Ascending aorta (tissue), 2 donors: ENCODE data around the gene COL15A1. TPM values are rescaled to one million over a fixed set of nuclear protein-coding genes. Genes with fewer than 3 reads are reported as not detected.

Experiments
- DNase-seq, 2 donors: peaks; one replicate each; pipeline ENCODE4 v3.0.0-alpha.2; 2019; ENCODE audit warnings: low spot score in 2 of 2
- H3K27ac ChIP-seq, 2 donors: fragments of 200-600 bp; sonication (generic); one replicate each; pipeline ENCODE4 v1.5.1; 2016 to 2017; ENCODE audit warnings: mild to moderate bottlenecking in 1 of 2
- H3K27me3 ChIP-seq: fragments of 200-600 bp; sonication (generic); one replicate; pipeline ENCODE4 v1.5.1; 2017
- H3K36me3 ChIP-seq, 2 donors: fragments of 200-600 bp; sonication (generic); one replicate each; pipeline ENCODE4 v1.5.1; 2016
- H3K4me1 ChIP-seq, 2 donors: fragments of 200-600 bp; sonication (generic); one replicate each; pipeline ENCODE4 v1.5.1; 2016 to 2017; ENCODE audit warnings: mild to moderate bottlenecking in 1 of 2
- H3K4me3 ChIP-seq, 2 donors: fragments of 200-600 bp; sonication (generic); one replicate each; pipeline ENCODE4 v1.5.1; 2016 to 2017; ENCODE audit warnings: mild to moderate bottlenecking in 1 of 2
- H3K9me3 ChIP-seq, 2 donors: fragments of 200-600 bp; sonication (generic); one replicate each; pipeline ENCODE4 v1.5.1; 2016
- intact Hi-C: fragments of 100-400 bp; cut with DNase I; formaldehyde crosslinking; loops from one replicate; pipeline ENCODE4 v1.15.1; 2023
- total RNA-seq: library from RNA; depleted of rRNA; stranded (reverse); fragments of >200 nt; gene quantifications from one replicate; pipeline ENCODE4 v1.1.0, GENCODE V29; 2016
- TF ChIP-seq, protein P1 (sequence below), 3 experiments: fragments of 200-600 bp in 2 of 3; fragments of 450-650 bp in 1 of 3; sonication (generic) in 2 of 3; IDR thresholded peaks; one replicate each; pipeline ENCODE4 v1.5.1; 2016 to 2019; ENCODE audit warnings: antibody characterized with exemption in 3 of 3, mild to moderate bottlenecking in 1 of 3, moderate library complexity in 1 of 3

COL15A1 gene
- total RNA-seq, 1 donor from 2014 or later: 58.6 TPM

DNA sequence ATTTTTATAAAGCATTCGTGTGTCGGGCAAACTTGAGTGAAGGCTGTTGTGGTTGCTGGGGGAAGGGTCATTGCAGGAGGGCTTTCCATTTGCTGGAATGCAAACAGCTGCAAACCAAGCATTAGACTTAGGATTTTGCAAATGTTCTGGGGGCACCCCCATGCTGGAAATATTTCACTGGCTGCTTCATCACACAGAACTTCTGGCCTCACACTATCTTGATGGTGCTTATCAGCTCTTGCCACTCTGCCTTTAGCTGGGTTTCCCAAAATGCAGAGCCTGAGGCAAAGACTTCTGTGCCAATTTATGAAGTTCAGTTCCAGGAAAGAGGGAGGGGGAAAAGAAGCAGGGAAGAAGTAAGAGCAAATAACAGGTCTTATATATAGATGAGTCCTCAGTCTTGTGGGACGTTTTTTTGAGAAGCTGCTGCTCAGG lies 8.6 kb upstream of the COL15A1 start:
- H3K27ac ChIP-seq: no peak overlapping the region
- DNase-seq: no peak

DNA sequence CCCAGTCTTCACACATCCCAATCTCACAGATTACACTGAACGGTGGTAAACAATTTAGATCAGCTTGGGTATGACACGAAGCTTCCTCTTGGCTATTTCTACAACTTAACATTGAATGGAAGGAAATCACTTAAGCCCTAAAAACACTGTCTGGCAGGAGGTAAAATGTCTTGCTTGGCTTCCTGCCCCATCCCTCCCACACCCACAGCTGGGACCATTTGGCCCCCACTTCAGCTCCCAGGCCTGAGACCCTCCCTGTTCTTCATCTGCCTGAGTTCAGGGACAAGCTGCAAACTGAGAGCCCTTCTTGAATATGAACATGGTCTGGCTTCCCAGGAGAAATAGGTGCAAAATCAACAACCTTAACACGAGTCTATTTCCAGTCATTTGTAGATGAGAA lies 3.4 kb upstream of the COL15A1 start:
- no peaks in the 10 kb centered on the region for H3K9me3 ChIP-seq
- TF ChIP-seq, protein P1, sequence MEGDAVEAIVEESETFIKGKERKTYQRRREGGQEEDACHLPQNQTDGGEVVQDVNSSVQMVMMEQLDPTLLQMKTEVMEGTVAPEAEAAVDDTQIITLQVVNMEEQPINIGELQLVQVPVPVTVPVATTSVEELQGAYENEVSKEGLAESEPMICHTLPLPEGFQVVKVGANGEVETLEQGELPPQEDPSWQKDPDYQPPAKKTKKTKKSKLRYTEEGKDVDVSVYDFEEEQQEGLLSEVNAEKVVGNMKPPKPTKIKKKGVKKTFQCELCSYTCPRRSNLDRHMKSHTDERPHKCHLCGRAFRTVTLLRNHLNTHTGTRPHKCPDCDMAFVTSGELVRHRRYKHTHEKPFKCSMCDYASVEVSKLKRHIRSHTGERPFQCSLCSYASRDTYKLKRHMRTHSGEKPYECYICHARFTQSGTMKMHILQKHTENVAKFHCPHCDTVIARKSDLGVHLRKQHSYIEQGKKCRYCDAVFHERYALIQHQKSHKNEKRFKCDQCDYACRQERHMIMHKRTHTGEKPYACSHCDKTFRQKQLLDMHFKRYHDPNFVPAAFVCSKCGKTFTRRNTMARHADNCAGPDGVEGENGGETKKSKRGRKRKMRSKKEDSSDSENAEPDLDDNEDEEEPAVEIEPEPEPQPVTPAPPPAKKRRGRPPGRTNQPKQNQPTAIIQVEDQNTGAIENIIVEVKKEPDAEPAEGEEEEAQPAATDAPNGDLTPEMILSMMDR (IDR thresholded peaks at IDR 0.05): no peak
- H3K4me3 ChIP-seq: no peak overlapping the region
- no peaks in the 10 kb centered on the region for H3K36me3 ChIP-seq
- H3K27ac ChIP-seq: no peak overlapping the region
- intact Hi-C loops: no loop called here
- no peaks in the 10 kb centered on the region for H3K27me3 ChIP-seq
- H3K4me1 ChIP-seq: peaks cover 0 to 4% of the 10 kb centered on the region in 2 donors
- no peak for DNase-seq

More for the DNA sequence above, 8.6 kb upstream of the COL15A1 start:
- Histone ChIP-seq H3K4me1 (no peaks in the 10 kb centered on the region), H3K9me3 (no peaks in the 10 kb centered on the region), H3K36me3 (no peaks in the 10 kb centered on the region), H3K4me3 (no peak overlapping the region), H3K27me3 (no peaks in the 10 kb centered on the region)
- TF ChIP-seq, protein P1 (IDR thresholded peaks at IDR 0.05): no peak
- intact Hi-C loops: no loop called here

DNA sequence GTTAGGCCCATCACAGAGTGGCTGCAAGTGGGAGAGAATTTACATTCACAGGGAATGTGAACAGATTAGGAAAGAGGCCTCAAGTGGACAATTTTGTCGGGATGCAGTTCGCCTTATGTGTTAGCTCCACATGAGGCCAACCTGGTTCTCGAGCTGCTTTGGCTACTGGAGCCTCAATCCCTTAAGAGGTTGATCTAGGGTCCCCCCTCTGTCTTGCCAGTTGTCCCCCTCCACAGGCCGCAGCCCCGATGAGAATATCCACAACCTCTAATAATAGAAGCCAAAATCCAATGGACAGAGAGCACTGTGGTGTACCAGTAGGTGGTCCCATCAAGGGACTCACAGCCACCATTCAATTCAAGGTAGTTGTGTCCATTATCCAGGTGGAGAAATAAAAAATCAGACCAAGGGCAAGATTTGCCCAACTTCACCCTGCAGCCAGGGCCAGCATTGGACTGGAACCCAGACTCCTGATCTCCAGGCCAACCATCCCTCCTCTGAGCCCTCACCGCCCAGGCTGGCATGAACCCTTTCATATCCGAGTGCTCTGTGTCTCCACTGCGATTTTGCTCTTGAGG lies 1.7 kb upstream of the COL15A1 start:
- Histone ChIP-seq H3K4me1 (peaks cover 0 to 4% of the 10 kb centered on the region in 2 donors), H3K4me3 (no peak overlapping the region), H3K36me3 (no peaks in the 10 kb centered on the region), H3K27me3 (no peaks in the 10 kb centered on the region), H3K9me3 (no peaks in the 10 kb centered on the region), H3K27ac (no peak overlapping the region)
- DNase-seq: no peak
- TF ChIP-seq, protein P1 (IDR thresholded peaks at IDR 0.05): no peak
- intact Hi-C loops: no loop called here

DNA sequence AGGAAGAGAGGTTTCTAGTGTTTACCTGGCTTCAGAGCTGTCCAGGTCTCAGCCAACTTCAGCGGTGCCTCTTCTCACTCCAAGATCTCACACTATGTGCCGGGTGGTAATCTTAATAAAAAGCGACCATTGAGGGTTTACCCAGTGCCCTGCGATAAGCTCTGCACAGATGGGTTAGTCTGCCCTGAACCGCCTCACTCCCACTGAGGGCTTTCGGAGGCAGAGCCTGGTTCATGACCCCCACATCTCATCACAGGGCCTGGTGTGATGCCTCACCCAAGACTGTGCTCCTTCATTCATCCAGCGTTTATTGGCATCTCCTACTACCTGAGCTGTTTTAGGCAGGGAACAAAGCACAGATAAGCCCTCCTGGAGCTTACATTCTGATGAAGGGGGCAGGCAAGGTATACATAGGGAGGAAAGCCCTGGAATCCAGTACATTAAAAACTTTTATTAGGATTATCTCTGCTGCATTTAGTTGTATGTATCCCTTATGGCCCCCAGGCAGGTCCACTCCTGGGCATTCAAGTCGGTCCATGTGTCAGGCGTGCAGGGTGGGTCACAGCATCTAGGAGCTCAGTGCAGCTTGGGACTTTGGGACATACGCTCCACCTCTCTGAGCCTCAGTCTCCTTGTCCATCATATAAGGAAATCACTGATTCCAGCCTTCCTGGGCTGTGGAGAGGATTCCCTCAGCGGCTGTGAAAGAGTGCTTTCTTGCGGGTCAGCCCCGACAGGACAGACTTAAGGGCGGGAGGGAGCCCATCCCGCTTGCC lies 613 bp upstream of the COL15A1 start:
- Histone ChIP-seq H3K9me3 (no peaks in the 10 kb centered on the region), H3K4me3 (peak overlapping the region; percentile 52 to 66), H3K27me3 (no peaks in the 10 kb centered on the region), H3K27ac (peak overlapping the region in 1 of 2 donors; percentile 34), H3K4me1 (peaks cover 0 to 4% of the 10 kb centered on the region in 2 donors), H3K36me3 (no peaks in the 10 kb centered on the region)
- TF ChIP-seq, protein P1 (IDR thresholded peaks at IDR 0.05): no peak
- intact Hi-C loops: no loop called here
- no peak for DNase-seq

DNA sequence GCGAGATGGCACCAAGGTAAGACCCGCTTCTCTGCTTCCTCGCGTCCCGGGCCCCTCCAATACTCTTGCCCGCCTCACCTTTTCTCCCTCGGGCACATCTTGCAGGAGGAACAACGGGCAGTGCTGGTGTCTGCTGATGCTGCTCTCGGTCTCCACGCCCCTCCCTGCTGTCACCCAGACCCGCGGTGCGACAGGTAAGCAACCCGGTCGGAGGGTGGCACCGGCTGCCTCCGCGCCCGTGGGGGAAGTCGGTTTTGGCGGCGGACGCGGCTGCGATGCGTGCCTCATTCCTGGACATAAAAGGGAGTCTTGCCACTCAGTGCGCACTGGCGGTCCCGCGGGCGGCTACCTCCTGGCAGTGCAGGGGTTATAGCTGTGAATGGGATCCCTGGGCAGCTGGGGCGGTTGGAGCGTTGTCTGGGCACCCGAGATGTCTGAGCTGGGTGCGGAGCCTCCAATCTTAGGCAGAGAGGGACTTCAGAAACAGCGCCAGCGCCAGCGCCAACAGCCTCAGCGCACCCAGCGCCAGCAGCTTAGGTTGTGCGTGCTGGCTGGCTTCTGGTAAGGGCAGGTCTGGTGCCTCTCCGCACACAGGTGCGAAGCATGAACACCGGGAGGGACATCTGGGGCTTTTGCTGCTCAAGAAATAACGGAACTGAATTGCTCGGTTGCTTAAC lies 488 bp downstream of the COL15A1 start:
- no peak for DNase-seq
- TF ChIP-seq, protein P1 (IDR thresholded peaks at IDR 0.05): no peak
- intact Hi-C loops: no loop called here
- Histone ChIP-seq H3K4me1 (peaks cover 0 to 4% of the 10 kb centered on the region in 2 donors), H3K9me3 (no peaks in the 10 kb centered on the region), H3K27me3 (no peaks in the 10 kb centered on the region), H3K27ac (peak overlapping the region; percentile 1 to 34), H3K4me3 (peak overlapping the region; percentile 52 to 66), H3K36me3 (no peaks in the 10 kb centered on the region)
